ENCODE results near the gene AGAP2. TPM values are rescaled to one million over a fixed set of nuclear protein-coding genes. Genes with fewer than 3 reads are reported as not detected.

AGAP2 gene
- total and polyA plus RNA-seq, 2 of the 13 experiments (the other 11 are each of a cell fraction or from before 2014, with no cell fraction given) = 0.38 to 0.45 TPM

DNA sequence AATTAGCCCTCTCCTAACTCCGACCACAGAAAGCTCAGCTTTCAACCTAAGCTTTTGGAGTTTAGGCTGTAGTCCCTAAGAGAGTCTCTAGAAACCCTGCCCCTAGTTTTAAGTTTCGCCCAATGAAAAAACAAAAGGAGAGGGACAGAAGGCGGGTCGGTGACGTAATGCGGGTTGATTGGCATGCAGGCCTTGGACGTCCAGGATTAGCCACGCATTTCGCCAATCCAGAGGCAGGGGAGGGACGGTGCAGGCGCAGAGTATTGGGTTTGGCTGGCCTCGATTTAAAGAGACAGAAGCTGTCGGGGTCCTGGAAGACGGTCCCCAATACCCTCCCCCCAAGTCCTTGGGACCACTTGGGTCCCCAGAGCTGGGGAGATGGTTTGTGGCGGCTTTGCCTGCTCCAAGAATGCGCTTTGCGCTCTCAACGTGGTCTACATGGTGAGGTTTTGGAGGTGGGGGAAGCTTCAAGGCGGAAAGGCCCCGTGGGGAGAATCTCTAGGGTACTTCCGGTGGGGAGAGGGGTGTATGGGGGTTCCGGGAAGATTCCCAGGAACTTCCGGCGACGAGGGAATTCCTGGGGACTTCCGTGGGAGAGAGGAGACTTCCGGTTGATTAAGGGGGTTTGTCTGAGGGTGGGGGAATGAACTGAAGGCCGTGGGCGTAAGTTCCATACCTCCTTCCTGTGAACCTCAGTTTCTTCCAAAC is 6.4 kb upstream of the AGAP2 start, which contains the start of gene TSPAN31 (continued):
- TF ChIP-seq MEIS1 (CRISPR knock-in tag; IDR thresholded peaks at IDR 0.05; ENCODE audit: borderline replicate concordance) (no peak), NFE2L1 (CRISPR knock-in tag; IDR thresholded peaks at IDR 0.05; ENCODE audit: borderline replicate concordance) (no peak), SRY (CRISPR knock-in tag; IDR thresholded peaks at IDR 0.05) (peak; percentile 56; the same call in 1 of the 2 replicates), CREB1 (IDR thresholded peaks at IDR 0.05) (peak; percentile 90), CREB1 (CRISPR knock-in tag; IDR thresholded peaks at IDR 0.05) (peak; percentile 98), ARHGAP35 (CRISPR knock-in tag; IDR thresholded peaks at IDR 0.05; ENCODE audit: borderline replicate concordance) (no peak), ZNF383 (CRISPR knock-in tag; IDR thresholded peaks at IDR 0.05; ENCODE audit: borderline replicate concordance) (no peak), ARNT (IDR thresholded peaks at IDR 0.05) (no peak), ZNF180 (CRISPR knock-in tag; IDR thresholded peaks at IDR 0.05; ENCODE audit: borderline replicate concordance, low read depth) (no peak), ZNF766 (CRISPR knock-in tag; IDR thresholded peaks at IDR 0.05; ENCODE audit: borderline replicate concordance) (no peak), SRSF1 (optimal IDR thresholded peaks at IDR 0.05; ENCODE audit: low read depth, low read length) (peak; percentile 40), NR2F1 (CRISPR knock-in tag; IDR thresholded peaks at IDR 0.05) (no peak), NAIF1 (CRISPR knock-in tag; IDR thresholded peaks at IDR 0.05; ENCODE audit: borderline replicate concordance) (no peak), ZNF207 (IDR thresholded peaks at IDR 0.05; ENCODE audit: borderline replicate concordance) (no peak), ZFYVE20 (CRISPR knock-in tag; IDR thresholded peaks at IDR 0.05; ENCODE audit: borderline replicate concordance, low read depth) (no peak), SRSF4 (IDR thresholded peaks at IDR 0.05; ENCODE audit: low read depth, low read length, poor library complexity, severe bottlenecking) (no peak), ZNF282 (IDR thresholded peaks at IDR 0.05; ENCODE audit: partially characterized antibody) (no peak), PHF21A (CRISPR knock-in tag; IDR thresholded peaks at IDR 0.05) (peak; percentile 78)
- TF ChIP-seq, protein P1, sequence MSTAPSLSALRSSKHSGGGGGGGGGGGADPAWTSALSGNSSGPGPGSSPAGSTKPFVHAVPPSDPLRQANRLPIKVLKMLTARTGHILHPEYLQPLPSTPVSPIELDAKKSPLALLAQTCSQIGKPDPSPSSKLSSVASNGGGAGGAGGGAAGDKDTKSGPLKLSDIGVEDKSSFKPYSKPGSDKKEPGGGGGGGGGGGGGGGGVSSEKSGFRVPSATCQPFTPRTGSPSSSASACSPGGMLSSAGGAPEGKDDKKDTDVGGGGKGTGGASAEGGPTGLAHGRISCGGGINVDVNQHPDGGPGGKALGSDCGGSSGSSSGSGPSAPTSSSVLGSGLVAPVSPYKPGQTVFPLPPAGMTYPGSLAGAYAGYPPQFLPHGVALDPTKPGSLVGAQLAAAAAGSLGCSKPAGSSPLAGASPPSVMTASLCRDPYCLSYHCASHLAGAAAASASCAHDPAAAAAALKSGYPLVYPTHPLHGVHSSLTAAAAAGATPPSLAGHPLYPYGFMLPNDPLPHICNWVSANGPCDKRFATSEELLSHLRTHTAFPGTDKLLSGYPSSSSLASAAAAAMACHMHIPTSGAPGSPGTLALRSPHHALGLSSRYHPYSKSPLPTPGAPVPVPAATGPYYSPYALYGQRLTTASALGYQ (CRISPR knock-in tag; IDR thresholded peaks at IDR 0.05) = no peak
- TF ChIP-seq, protein P2, sequence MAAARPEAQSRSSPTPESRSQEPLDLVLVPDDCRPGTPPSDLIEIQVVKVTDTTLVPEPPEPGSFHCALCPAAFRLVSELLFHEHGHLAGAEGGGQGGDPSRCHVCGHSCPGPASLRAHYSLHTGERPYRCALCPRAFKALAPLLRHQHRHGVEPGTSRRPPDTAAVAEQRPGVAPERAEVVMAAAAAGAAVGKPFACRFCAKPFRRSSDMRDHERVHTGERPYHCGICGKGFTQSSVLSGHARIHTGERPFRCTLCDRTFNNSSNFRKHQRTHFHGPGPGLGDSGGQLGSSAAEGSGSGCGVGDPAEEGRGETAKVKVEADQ (CRISPR knock-in tag; IDR thresholded peaks at IDR 0.05; ENCODE audit: borderline replicate concordance) = no peak
- TF ChIP-seq, protein P3, sequence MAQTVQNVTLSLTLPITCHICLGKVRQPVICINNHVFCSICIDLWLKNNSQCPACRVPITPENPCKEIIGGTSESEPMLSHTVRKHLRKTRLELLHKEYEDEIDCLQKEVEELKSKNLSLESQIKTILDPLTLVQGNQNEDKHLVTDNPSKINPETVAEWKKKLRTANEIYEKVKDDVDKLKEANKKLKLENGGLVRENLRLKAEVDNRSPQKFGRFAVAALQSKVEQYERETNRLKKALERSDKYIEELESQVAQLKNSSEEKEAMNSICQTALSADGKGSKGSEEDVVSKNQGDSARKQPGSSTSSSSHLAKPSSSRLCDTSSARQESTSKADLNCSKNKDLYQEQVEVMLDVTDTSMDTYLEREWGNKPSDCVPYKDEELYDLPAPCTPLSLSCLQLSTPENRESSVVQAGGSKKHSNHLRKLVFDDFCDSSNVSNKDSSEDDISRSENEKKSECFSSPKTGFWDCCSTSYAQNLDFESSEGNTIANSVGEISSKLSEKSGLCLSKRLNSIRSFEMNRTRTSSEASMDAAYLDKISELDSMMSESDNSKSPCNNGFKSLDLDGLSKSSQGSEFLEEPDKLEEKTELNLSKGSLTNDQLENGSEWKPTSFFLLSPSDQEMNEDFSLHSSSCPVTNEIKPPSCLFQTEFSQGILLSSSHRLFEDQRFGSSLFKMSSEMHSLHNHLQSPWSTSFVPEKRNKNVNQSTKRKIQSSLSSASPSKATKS (CRISPR knock-in tag; IDR thresholded peaks at IDR 0.05) = no peak
- TF ChIP-seq, protein P4, sequence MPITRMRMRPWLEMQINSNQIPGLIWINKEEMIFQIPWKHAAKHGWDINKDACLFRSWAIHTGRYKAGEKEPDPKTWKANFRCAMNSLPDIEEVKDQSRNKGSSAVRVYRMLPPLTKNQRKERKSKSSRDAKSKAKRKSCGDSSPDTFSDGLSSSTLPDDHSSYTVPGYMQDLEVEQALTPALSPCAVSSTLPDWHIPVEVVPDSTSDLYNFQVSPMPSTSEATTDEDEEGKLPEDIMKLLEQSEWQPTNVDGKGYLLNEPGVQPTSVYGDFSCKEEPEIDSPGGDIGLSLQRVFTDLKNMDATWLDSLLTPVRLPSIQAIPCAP (CRISPR knock-in tag; IDR thresholded peaks at IDR 0.05; ENCODE audit: low read depth) = no peak
